Gastrocnemius medialis (tissue), 4 donors: ENCODE measurements around the gene MST1R.

Experiments used
- CTCF ChIP-seq, 5 experiments: fragments of 450-650 bp in 3 of 5; fragments of 200-600 bp in 2 of 5; sonication (generic) in 2 of 5; IDR thresholded peaks in 4 of 5; conservative IDR thresholded peaks in 1 of 5; 1 replicate in 4 of 5; 2 replicates in 1 of 5; pipeline ENCODE4 v1.5.1; 2016 to 2019; ENCODE audit warnings: antibody characterized with exemption in 5 of 5, mild to moderate bottlenecking in 3 of 5, moderate library complexity in 3 of 5
- POLR2A ChIP-seq, 2 donors: fragments of 450-650 bp; IDR thresholded peaks; one replicate each; pipeline ENCODE4 v1.6.1; 2017; ENCODE audit warnings: antibody characterized with exemption in 2 of 2, mild to moderate bottlenecking in 2 of 2, moderate library complexity in 2 of 2

- TF ChIP-seq POLR2A (IDR thresholded peaks at IDR 0.05) (peak; percentile 95 to 97), CTCF (IDR thresholded peaks at IDR 0.05 in 4 of 5, conservative IDR thresholded peaks at IDR 0.05 in 1 of 5) (peak in 2 of 5 experiments; percentile 20 to 28)
These were observed 36.4 kb upstream of the MST1R start, which contains the start of gene RBM6 for GRCh38 chr3:49939858-49940666.
